ENCODE results near the gene RXFP2. TPM values are rescaled to one million over a fixed set of nuclear protein-coding genes. Genes with fewer than 3 reads are reported as not detected.

Gene RXFP2
- polyA plus RNA-seq, 1 experiment: not detected

- Histone ChIP-seq H3K27me3 (ENCODE audit: control insufficient read depth, insufficient read depth, low read length) (no peaks in the 10 kb centered on the region), H3K27ac (ENCODE audit: low read depth, low read length) (no peak overlapping the region), H3K9me3 (ENCODE audit: control insufficient read depth, insufficient read depth, low read length) (no peaks in the 10 kb centered on the region; the same call in 1 of the 2 replicates), H3K4me3 (ENCODE audit: low read depth, low read length) (no peak overlapping the region)
- ChIA-PET POLR2A (no interaction called here), CTCF (no interaction called here)
- no peak for TF ChIP-seq CTCF (IDR thresholded peaks at IDR 0.05; ENCODE audit: low read depth, low read length)
- DNase-seq (ENCODE audit: low read depth, low spot score): no peak
Measured at GRCh38 chr13:31807090-31807541, 67.8 kb downstream of the RXFP2 start.

- H3K27me3 ChIP-seq (ENCODE audit: control insufficient read depth, insufficient read depth, low read length): peaks cover 2% of the 10 kb centered on the region
- CTCF ChIA-PET: no interaction called here
- no peak overlapping the region for H3K27ac ChIP-seq (ENCODE audit: low read depth, low read length)
- POLR2A ChIA-PET: no interaction called here
- no peak for DNase-seq (ENCODE audit: low read depth, low spot score)
- peaks cover 3% of the 10 kb centered on the region; the same call in 1 of the 2 replicates for H3K9me3 ChIP-seq (ENCODE audit: control insufficient read depth, insufficient read depth, low read length)
- TF ChIP-seq CTCF (IDR thresholded peaks at IDR 0.05; ENCODE audit: low read depth, low read length): no peak
- no peak overlapping the region for H3K4me3 ChIP-seq (ENCODE audit: low read depth, low read length)
Measured at GRCh38 chr13:31814536-31814935, 75.2 kb downstream of the RXFP2 start.

- CTCF ChIA-PET: no interaction called here
- H3K27ac ChIP-seq (ENCODE audit: low read depth, low read length): no peak overlapping the region
- peaks cover 2% of the 10 kb centered on the region for H3K27me3 ChIP-seq (ENCODE audit: control insufficient read depth, insufficient read depth, low read length)
- POLR2A ChIA-PET: no interaction called here
- no peak for DNase-seq (ENCODE audit: low read depth, low spot score)
- H3K4me3 ChIP-seq (ENCODE audit: low read depth, low read length): no peak overlapping the region
- H3K9me3 ChIP-seq (ENCODE audit: control insufficient read depth, insufficient read depth, low read length): peaks cover 3% of the 10 kb centered on the region; the same call in 1 of the 2 replicates
- no peak for TF ChIP-seq CTCF (IDR thresholded peaks at IDR 0.05; ENCODE audit: low read depth, low read length)
Measured at GRCh38 chr13:31815361-31816144, 76.2 kb downstream of the RXFP2 start.

GRCh38 chr13:31818236-31818635 is 78.9 kb downstream of the RXFP2 start:
- POLR2A ChIA-PET: no interaction called here
- H3K9me3 ChIP-seq (ENCODE audit: control insufficient read depth, insufficient read depth, low read length): 0 out of 2 replicates have a peak, but pooled peaks cover 3% of the 10 kb centered on the region
- no peak for TF ChIP-seq CTCF (IDR thresholded peaks at IDR 0.05; ENCODE audit: low read depth, low read length)
- no peak overlapping the region for H3K27ac ChIP-seq (ENCODE audit: low read depth, low read length)
- peaks cover 2% of the 10 kb centered on the region for H3K27me3 ChIP-seq (ENCODE audit: control insufficient read depth, insufficient read depth, low read length)
- H3K4me3 ChIP-seq (ENCODE audit: low read depth, low read length): no peak overlapping the region
- CTCF ChIA-PET: no interaction called here
- DNase-seq (ENCODE audit: low read depth, low spot score): no peak

Data from AG04450 (cell line).